LoVo (cell line): ENCODE results near the gene CMPK2.

ENCODE experiments used
- DNase-seq: peaks from one replicate; pipeline ENCODE4 v3.0.0-alpha.2; 2016; ENCODE audit warnings: low spot score

The CMPK2 gene

DNA sequence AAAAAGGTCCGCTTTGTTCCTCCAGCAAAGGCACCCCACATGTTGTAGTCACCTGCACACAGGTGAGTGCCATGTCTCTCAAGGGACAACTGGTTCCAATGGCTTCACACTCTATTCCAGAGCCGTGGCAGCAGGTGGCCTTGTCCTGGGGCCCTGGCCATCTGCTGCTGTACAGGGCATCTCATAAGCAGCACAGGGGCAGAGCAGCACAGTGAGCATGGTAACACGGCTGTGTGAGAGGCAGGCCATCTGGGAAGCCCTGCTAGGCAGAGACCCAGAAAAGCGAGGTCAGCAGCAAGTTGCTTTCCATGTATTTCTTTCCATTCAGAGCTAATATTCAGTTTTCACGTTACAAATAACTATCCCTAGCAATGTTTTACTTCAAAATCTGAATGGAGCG, 54.7 kb downstream of the CMPK2 start:
- no peak for DNase-seq

DNA sequence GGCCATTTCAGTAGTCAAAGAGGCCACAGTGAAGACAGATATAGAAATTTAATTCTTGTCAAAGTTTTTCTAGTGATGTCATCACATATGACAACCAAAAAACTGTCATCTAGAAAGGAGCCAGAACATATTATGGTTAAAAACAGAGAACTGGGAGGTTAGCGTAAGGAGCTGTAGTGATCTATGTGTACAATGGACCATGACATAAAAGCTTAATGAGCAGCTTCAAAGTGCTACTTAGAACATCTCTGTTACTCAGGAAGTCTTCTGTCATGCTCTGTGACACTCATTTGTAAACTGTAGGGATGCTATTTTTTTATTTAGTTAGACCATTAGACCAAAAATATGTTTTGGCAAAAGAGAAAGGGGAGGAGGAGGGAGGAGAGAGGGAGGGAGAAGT, 57.3 kb downstream of the CMPK2 start:
- no peak for DNase-seq

DNA sequence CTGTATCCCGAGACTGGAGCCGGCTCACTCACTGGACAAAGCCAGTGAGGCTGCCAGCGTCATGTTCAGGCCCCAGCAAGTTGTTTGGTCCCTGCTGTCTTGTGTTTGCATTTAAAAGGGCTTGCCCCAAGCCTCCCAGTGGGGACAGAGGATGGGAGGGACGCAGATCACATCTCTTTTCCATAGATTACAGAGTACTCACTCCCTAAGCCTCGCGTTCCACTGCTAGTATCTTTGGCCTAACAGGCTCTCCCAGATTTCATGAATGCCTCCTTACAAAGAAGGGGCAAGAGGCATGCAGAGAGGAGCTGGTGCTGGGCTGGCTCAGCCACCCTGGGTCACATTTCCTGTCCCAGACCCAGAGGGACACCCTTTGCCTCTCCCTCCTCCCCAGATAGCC, 59.1 kb downstream of the CMPK2 start:
- DNase-seq, result no peak

DNA sequence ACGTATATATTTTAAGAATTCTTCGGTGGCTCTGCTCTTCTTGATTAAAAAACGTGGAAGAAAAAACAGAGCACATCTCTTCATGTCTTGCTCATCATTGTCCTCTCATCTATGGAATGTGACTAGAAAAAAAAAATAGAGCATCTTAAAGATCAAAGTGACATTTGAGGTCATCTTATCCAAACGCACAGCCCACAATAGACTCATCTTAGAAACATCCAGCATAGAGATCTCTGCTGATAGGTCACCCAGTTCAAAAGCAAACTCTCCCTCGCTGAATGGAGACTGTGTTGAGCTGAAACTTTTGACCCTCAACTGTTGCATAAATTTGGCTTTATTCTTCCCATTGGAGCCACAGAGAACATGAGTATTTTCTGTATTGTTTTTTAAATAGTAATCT, 65.2 kb downstream of the CMPK2 start:
- DNase-seq, result no peak
